SKM-1 treated with dmso at 0.1 percent for 144 hours (cell line): ENCODE results near the gene SYT9.

ENCODE experiments used
- DNase-seq: peaks from one replicate; lab custom pipeline; 2025; ENCODE audit not compliant: unreplicated experiment; lab: John Stamatoyannopoulos, UW

SYT9 gene

DNA sequence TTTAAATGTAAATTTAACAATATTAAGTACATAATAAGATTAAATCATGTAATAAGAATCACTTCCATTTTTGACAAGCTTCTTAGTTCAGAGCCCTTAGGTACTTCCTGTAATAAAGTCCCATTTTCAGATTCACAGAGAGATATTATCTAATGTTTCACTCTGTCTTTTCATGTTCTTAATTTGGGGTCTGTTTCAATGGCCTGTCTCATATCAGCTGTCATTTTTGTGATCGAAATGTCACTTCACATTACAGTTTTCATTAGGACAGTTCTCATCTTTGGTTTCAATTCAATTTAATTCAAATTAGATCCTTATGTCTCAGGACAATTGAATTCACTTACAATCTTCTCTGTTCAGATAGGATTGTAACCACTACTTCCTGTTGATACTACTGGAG is 211.0 kb downstream of the SYT9 start:
- DNase-seq, result no peak

GRCh38 chr11:7467652-7468051 is 215.9 kb downstream of the SYT9 start:
- DNase-seq, result no peak

GRCh38 chr11:7469351-7469865 is 217.7 kb downstream of the SYT9 start:
- DNase-seq, result no peak

- DNase-seq, result no peak
These were observed 219.4 kb downstream of the SYT9 start for GRCh38 chr11:7471071-7471470.

DNA sequence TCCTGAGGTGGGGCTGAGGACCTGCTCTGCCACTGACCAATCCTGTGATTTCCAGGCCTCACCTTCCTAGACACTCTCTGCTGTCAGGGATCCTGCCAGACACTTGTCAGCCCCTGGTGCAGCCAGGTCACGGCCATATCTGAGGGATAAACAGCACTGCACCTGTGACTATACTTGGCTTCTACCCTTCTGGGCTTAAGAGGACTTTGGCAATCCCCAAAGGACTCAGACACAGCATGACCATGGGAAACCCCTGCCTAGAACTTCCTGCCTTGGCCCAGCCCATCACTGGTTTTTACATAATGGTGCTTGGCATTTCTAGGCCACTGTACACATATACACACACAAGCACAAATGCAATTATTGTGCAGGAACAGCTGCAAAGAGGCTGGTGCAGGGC is 222.0 kb downstream of the SYT9 start:
- DNase-seq, result no peak

DNA sequence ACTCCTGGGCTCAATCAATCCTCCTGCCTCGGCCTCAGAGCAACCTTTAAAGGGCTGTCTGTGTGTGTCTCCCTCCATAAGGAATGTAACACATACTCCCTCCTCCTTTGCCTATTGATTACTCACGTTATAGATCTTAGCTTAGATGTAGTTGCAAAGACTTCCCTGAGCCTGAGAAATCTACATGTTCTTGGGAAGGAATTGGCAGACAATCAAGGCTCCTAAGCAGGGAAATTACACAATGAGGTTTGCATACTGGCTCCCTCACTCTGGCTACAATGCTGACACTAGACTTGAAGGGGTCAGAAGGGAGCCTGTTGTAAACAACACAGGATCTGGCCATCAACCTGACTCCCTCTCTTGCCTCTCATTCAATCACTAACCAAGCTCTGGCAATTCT is 228.4 kb downstream of the SYT9 start:
- no peak for DNase-seq

GRCh38 chr11:7484131-7484530 is 232.4 kb downstream of the SYT9 start:
- no peak for DNase-seq

DNA sequence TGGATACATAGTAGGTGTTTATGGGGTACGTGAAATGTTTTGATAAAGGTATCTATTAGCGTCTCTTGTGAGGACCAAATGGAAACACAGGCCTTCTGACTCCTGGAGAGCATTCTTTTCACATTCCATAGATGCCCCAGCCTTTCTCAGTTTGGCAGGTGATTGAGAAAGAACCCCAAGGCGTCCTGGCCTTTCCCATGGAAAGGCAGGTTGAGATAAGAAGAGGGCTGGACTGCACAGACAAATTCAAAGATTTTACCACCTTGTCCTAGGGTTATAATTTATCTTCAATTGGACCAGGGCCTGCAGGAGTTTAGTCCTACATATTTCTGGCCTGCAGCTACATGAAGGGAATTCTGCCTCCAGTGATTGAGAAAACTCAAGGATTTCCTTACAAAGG is 232.9 kb downstream of the SYT9 start:
- no peak for DNase-seq

GRCh38 chr11:7485186-7486097 is 233.7 kb downstream of the SYT9 start, which contains the start of gene OLFML1:
Gene OLFML1 (plus strand): TSS chr11:7485506. CDS start chr11:7485876, 370 bp downstream.
- DNase-seq, result no peak

GRCh38 chr11:7486098-7486780 is 234.5 kb downstream of the SYT9 start:
- no peak for DNase-seq

GRCh38 chr11:7486781-7487140 is 235.1 kb downstream of the SYT9 start:
- no peak for DNase-seq

GRCh38 chr11:7487360-7487759 is 235.7 kb downstream of the SYT9 start:
- DNase-seq, result no peak

DNA sequence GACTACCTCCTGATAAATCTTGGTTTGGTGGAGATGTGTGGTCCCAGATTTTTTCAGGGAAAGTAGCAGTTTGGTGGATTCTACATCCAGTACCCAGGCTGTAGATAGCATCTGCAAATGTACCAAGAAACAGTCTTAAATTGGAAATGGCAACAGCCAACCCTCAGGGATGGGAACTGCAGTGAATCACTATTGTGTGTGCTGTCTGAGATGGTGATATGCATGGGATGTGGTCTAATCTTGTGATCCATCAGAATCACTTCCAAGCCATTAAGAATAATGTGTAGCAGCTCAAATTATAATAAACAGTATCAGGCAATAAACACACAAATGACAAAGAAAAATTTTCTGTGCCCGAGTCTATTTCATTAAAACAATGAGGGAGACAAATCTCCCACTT is 237.0 kb downstream of the SYT9 start:
- no peak for DNase-seq

- peak; percentile 12 for DNase-seq
These were observed 237.7 kb downstream of the SYT9 start for GRCh38 chr11:7489376-7489775.

DNA sequence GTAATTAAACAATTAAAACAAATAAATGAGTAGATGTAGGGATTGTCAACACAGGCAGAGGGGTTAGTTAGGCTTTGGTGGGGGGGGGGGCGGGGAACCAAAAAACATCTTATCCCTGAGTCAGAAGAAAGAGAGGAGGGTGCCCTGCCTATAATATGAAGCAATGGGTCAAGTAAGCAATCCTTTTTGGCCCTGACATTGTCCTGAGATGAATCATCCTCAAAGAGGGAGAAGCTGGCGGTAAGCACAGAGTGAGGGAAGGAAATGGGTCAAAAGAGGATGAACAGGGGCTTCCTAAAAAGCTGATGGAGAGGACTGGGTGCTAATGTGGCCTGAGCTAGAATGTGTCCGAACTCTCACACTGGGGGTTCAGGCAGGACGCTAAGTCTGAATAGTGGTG is 238.3 kb downstream of the SYT9 start:
- no peak for DNase-seq

DNA sequence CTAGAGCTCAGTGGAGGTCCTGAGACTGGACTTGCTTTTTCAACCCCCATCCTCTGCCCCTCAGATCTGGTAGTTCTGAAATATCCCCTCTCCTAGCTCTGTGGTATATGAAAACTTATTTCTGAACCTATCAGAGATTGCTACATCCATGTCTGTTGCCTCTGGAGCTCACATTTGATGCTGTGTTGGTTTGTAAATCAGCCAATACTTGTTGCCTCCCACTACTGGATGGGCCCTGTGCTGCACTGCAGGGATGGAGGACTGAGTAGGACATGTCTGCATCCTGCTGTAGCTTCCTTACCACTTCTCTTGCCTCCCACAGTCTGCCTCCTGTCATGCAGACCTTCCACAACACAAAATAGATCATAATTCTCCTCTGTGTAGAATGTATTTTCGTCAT is 238.8 kb downstream of the SYT9 start:
- DNase-seq, result no peak

- no peak for DNase-seq
These were observed 240.5 kb downstream of the SYT9 start for GRCh38 chr11:7492253-7492652.

- DNase-seq, result no peak
These were observed 242.0 kb downstream of the SYT9 start for GRCh38 chr11:7493670-7494069.

- peak; percentile 66 for DNase-seq
These were observed 242.5 kb downstream of the SYT9 start for GRCh38 chr11:7494086-7494745.

DNA sequence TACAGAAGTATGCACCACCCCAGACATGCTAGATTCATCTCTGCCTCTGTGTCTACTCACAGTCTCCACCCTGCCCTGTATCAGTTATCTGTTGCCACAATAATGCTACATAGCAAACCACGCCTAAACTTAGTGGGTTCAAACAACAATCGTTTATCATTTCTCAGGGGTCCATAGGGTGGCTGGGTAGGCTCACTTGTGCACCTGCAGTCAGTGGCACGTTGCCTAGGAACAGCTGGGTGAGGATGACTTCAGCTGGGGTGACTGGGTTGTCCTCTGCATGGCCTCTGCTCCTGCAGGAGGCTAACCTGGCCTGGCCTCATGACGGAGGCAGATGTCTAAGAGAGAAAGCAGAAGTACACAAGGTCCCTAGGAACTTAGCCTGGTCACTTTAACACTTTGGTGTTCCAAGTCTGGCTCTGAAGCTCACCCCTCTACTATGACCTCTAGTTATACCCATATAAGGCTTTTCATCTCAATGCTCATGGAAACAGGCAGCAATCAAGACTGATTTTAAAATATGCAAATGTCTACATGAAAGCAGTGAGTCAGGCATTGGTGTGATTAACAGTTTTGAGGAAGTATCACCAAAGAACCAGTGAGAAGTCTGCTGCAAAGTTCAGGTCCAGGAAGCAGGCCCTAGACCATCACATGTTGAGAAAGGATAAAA is 244.3 kb downstream of the SYT9 start:
- peak; percentile 84 for DNase-seq

GRCh38 chr11:7498193-7498592 is 246.5 kb downstream of the SYT9 start:
- no peak for DNase-seq
